ENCODE measurements around the gene VAMP1. TPM values are rescaled to one million over a fixed set of nuclear protein-coding genes. Genes with fewer than 3 reads are reported as not detected.

Gene VAMP1
- total RNA-seq, 4 donors from 2014 or later = 7.5 to 25.9 (median 12.8) TPM

DNA sequence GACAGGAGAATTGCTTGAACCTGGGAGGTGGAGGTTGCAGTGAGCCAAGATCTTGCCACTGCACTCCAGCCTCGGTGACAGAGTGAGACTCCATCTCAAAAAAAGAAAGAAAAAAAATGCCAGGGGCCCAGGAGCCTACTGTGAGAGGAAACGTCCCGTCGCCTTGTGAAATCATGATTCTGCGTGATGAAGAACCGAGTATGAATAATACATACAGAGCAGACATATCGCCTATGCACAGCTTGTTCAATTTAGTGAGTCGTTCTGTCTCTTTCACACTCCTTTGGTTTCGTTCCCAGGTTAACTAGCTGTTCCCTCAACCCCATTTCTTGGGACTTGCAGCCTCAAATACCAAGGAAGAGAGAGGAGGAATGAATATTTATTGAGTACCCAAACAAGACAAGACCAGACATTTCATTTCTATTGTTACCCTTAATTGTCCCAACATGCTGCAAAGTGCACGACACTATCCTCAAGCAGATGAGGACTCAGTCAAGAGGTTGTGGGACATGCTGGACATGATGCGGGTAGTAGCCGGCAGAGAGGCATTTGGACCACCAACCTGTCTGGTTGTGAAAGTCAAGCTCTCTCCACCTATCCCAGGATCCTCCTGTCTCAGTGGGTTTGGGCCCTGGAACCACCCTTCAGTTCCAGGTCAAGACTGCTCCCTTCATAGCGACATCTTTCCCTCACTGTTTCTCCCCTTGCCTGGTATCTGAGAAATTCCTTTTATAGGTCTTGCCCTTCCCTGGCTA lies 34.3 kb downstream of the VAMP1 start:
- Histone ChIP-seq H3K27me3 (no peaks in the 10 kb centered on the region), H3K9me3 (no peaks in the 10 kb centered on the region), H3K27ac (no peak overlapping the region), H3K4me1 (peaks cover 23 to 33% of the 10 kb centered on the region in 2 donors), H3K4me3 (replicated peaks in 1 of 3) (no peak overlapping the region), H3K36me3 (no peaks in the 10 kb centered on the region)
- WGBS, 2 donors = 88 to 93% methylated on average over 13 of the region's 13 CpGs
- no peak for TF ChIP-seq POLR2A (IDR thresholded peaks at IDR 0.05)
- no peak for TF ChIP-seq CTCF (IDR thresholded peaks at IDR 0.05)
- intact Hi-C loops (cut with DNase I) = no loop called here
- DNase-seq = no peak

GRCh38 chr12:6434205-6435140 lies 36.0 kb downstream of the VAMP1 start:
- H3K27ac ChIP-seq = peak overlapping the region; percentile 32 to 67 (median 60)

DNA sequence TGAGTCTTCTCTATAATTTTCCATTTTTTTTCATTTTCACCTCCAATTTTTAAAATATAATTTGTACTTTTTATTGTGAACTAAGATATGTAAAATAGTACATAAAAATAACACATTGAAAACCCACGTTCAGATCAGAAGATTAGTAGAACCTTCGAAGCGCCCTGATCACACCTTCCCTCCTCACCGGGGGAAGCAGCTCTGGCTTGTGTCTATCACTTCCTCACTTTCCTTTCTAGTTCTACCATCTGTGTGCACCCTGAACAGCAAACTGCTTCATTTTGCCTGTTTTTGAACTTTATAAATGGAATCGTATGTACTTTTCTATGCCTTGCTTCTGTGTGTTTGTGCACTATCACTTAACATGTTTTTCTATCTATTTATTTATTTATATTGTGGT lies 37.5 kb downstream of the VAMP1 start:
- H3K36me3 ChIP-seq = no peaks in the 10 kb centered on the region
- no peaks in the 10 kb centered on the region for H3K9me3 ChIP-seq
- peaks cover 33 to 45% of the 10 kb centered on the region in 2 donors for H3K4me1 ChIP-seq
- TF ChIP-seq CTCF (IDR thresholded peaks at IDR 0.05) (no peak), POLR2A (IDR thresholded peaks at IDR 0.05) (no peak)
- no peaks in the 10 kb centered on the region for H3K27me3 ChIP-seq
- H3K27ac ChIP-seq = peak overlapping the region; percentile 15 to 90 (median 55)
- DNase-seq = peak in 1 of 2 donors; percentile 1
- 89 to 90% methylated on average over 5 of the region's 5 CpGs for whole genome bisulfite sequencing, 2 donors
- intact Hi-C loops (cut with DNase I) = no loop called here
- no peak overlapping the region for H3K4me3 ChIP-seq (replicated peaks in 1 of 3)

More at GRCh38 chr12:6434205-6435140, 36.0 kb downstream of the VAMP1 start:
- no peak for TF ChIP-seq POLR2A (IDR thresholded peaks at IDR 0.05)
- no peak for TF ChIP-seq CTCF (IDR thresholded peaks at IDR 0.05)
- 77 to 80% methylated on average over 12 to 17 of the region's 17 CpGs for WGBS, 2 donors
- no peaks in the 10 kb centered on the region for H3K9me3 ChIP-seq
- no peak overlapping the region for H3K4me3 ChIP-seq (replicated peaks in 1 of 3)
- intact Hi-C loops (cut with DNase I) = no loop called here
- peaks cover 33 to 45% of the 10 kb centered on the region in 2 donors for H3K4me1 ChIP-seq
- peak in 1 of 2 donors; percentile 8 for DNase-seq
- H3K27me3 ChIP-seq = no peaks in the 10 kb centered on the region
- H3K36me3 ChIP-seq = no peaks in the 10 kb centered on the region

DNA sequence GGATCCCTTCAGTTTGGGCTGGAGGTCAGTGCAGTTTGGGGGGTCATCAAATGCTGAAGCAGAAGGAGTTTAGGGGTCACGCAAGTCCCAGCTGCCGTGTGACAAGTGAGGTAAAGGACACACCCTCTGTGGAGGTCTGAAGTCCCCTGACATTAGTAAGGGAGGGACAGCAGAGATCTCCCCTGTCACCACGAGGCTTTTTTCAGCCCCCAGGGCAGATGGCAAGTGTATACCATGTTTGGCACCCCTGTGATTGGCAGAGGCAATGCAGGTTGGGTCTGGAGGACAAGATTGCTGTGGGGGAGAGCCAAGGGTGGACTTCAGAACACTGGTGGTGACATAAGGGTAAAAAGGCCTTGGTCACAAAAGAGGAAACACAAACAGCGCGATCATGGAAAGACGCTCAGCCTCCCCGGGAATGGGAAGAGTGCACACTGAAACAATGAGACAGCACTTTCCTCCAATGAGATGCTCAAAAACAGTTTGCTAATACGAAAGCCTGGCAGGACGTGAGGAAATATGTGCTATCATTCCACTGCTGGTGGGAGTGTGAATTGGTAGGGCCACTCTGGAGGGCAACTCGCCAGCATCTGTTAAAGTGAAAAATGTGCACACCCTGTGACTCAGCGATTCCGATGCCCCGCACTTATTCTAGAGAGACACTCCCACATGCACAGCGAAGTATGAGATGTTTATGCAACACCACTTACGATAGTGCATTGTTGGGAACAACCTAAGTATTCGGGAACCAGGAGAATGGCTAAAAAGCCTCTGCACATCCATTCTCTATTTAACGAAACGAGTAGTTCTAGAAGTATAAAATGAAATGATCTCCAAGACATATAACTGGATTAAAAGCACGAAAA lies 40.1 kb downstream of the VAMP1 start:
- TF ChIP-seq POLR2A (IDR thresholded peaks at IDR 0.05) (peak in 1 of 2 donors; percentile 59), CTCF (IDR thresholded peaks at IDR 0.05) (peak in 2 of 6 experiments; percentile 6 to 38)
- H3K9me3 ChIP-seq = no peaks in the 10 kb centered on the region
- intact Hi-C loops (cut with DNase I) = no loop called here
- peak; percentile 97 for DNase-seq
- no peaks in the 10 kb centered on the region for H3K27me3 ChIP-seq
- H3K27ac ChIP-seq = peak overlapping the region; percentile 86 to 90 (median 88)
- no peak overlapping the region for H3K4me3 ChIP-seq (replicated peaks in 1 of 3)
- no peaks in the 10 kb centered on the region for H3K36me3 ChIP-seq
- H3K4me1 ChIP-seq = peaks cover 44 to 65% of the 10 kb centered on the region in 2 donors
- WGBS, 2 donors = 22 to 23% methylated on average over 19 of the region's 19 CpGs
